Activated naive CD8-positive, alpha-beta T cell treated with anti-CD3 and anti-CD28 coated beads for 36 hours (primary cell): ENCODE results near the gene PDE1C. TPM values are rescaled to one million over a fixed set of nuclear protein-coding genes. Genes with fewer than 3 reads are reported as not detected.
"Not testable (repeated sequence)": the region's sequence is repeated elsewhere in the genome, so short reads cannot be mapped to it uniquely, and the experiment has no call there.

Source experiments
- DNase-seq: peaks from one replicate; pipeline ENCODE4 v3.0.0; 2021
- H3K27ac Mint-ChIP-seq: one replicate; pipeline ENCODE4 v1.8.0; 2022; ENCODE audit warnings: mild to moderate bottlenecking, moderate library complexity, mixed read lengths
- H3K27me3 Mint-ChIP-seq: one replicate; pipeline ENCODE4 v1.8.0; 2022; ENCODE audit warnings: mild to moderate bottlenecking, mixed read lengths
- H3K36me3 Mint-ChIP-seq: one replicate; pipeline ENCODE4 v1.8.0; 2021; ENCODE audit warnings: mild to moderate bottlenecking, mixed read lengths
- H3K4me1 Mint-ChIP-seq: one replicate; pipeline ENCODE4 v1.8.0; 2021; ENCODE audit warnings: mixed read lengths
- H3K4me3 Mint-ChIP-seq: one replicate; pipeline ENCODE4 v1.8.0; 2022; ENCODE audit warnings: mild to moderate bottlenecking, moderate library complexity, mixed read lengths
- H3K9me3 Mint-ChIP-seq: one replicate; pipeline ENCODE4 v1.8.0; 2022; ENCODE audit warnings: mixed read lengths
- total RNA-seq, 2 experiments: library from RNA; stranded (reverse); gene quantifications; one replicate each; pipeline ENCODE4 v1.2.3, GENCODE V29; 2021

The PDE1C gene
- total RNA-seq, 2 experiments from 2014 or later: not detected

- no peak overlapping the region for H3K4me3 Mint-ChIP-seq
- H3K9me3 Mint-ChIP-seq: peaks cover 3% of the 10 kb centered on the region
- DNase-seq: no peak
- no peaks in the 10 kb centered on the region for H3K4me1 Mint-ChIP-seq
- no peaks in the 10 kb centered on the region for H3K27me3 Mint-ChIP-seq
- H3K27ac Mint-ChIP-seq: no peak overlapping the region
- no peaks in the 10 kb centered on the region for H3K36me3 Mint-ChIP-seq
Measured at GRCh38 chr7:32089256-32089655, 19.0 kb upstream of the PDE1C start.

GRCh38 chr7:32088451-32088881, 18.3 kb upstream of the PDE1C start:
- Mint-ChIP-seq H3K4me1 (no peaks in the 10 kb centered on the region), H3K27me3 (no peaks in the 10 kb centered on the region), H3K36me3 (no peaks in the 10 kb centered on the region), H3K27ac (no peak overlapping the region), H3K9me3 (peaks cover 3% of the 10 kb centered on the region), H3K4me3 (no peak overlapping the region)
- DNase-seq: no peak

DNA sequence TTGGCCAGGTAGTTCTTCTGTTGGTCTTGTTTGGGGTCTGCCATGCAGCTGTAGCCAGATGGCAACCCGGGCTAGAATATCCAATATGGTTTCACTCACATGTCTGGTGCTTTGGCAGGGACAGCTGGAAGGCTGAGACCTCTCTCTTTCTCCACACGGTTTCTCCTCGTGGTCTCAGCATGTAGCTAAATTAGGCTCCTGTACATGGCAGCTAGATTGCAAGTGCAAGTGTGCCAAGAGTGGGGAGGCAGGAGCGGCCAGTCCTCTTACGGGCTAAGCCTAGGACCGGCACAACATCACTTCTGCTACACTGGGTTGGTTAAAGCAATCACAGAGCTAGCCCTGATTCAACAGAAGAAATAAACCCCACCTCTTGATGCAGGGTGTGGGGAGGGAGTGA, 9.3 kb upstream of the PDE1C start:
- Mint-ChIP-seq H3K27ac (no peak overlapping the region), H3K4me3 (no peak overlapping the region), H3K27me3 (no peaks in the 10 kb centered on the region), H3K36me3 (no peaks in the 10 kb centered on the region), H3K9me3 (no peaks in the 10 kb centered on the region), H3K4me1 (no peaks in the 10 kb centered on the region)
- DNase-seq: no peak

GRCh38 chr7:32078824-32079223, 8.6 kb upstream of the PDE1C start:
- Mint-ChIP-seq H3K4me1 (no peaks in the 10 kb centered on the region), H3K9me3 (no peaks in the 10 kb centered on the region), H3K4me3 (no peak overlapping the region), H3K36me3 (no peaks in the 10 kb centered on the region), H3K27ac (no peak overlapping the region), H3K27me3 (no peaks in the 10 kb centered on the region)
- DNase-seq: no peak

DNA sequence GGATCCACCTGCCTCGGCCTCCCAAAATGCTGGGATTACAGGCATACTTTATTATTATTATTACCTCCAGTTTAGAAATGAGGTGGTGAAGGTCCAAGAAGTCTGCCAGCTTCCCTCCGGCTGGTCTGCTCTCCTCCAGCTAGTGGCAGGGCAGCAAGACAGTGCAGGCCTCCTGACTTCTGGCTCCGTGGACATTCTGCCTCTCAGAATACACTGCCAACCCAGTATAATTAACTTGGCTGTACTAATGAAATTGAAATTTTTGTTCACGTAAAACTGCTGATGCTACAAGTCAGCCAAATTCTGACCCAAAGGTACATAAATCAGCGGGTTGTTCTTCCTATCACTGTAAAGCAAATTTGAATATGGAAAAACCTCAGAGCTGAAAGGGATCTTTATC, 7.6 kb upstream of the PDE1C start:
- H3K36me3 Mint-ChIP-seq: no peaks in the 10 kb centered on the region
- no peaks in the 10 kb centered on the region for H3K4me1 Mint-ChIP-seq
- DNase-seq: no peak
- H3K9me3 Mint-ChIP-seq: no peaks in the 10 kb centered on the region
- no peak overlapping the region for H3K4me3 Mint-ChIP-seq
- H3K27me3 Mint-ChIP-seq: no peaks in the 10 kb centered on the region
- no peak overlapping the region for H3K27ac Mint-ChIP-seq

DNA sequence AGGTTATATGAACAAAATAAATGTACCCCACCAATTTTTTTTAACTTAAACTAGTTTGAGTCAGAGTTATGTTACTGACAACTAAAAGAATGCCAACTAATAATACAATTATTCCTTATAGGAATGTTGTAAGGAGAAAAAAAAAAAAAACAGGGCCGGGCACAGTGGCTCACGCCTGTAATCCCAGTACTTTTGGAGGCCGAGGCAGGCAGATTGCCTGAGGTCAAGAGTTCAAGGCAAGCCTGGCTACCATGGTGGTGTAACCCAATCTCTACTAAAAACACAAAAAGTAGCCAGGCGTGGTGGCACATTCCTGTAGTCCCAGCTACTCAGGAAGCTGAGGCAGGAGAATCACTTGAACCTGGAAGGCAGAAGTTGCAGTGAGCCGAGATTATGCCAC, 6.6 kb upstream of the PDE1C start:
- not testable (repeated sequence) for H3K36me3 Mint-ChIP-seq, H3K27me3 Mint-ChIP-seq, H3K4me1 Mint-ChIP-seq, DNase-seq, H3K27ac Mint-ChIP-seq, H3K4me3 Mint-ChIP-seq, H3K9me3 Mint-ChIP-seq

GRCh38 chr7:32075612-32076011, 5.4 kb upstream of the PDE1C start:
- Mint-ChIP-seq H3K36me3 (no peaks in the 10 kb centered on the region), H3K27ac (no peak overlapping the region), H3K27me3 (peaks cover 10% of the 10 kb centered on the region), H3K4me1 (no peaks in the 10 kb centered on the region), H3K4me3 (no peak overlapping the region), H3K9me3 (no peaks in the 10 kb centered on the region)
- no peak for DNase-seq

DNA sequence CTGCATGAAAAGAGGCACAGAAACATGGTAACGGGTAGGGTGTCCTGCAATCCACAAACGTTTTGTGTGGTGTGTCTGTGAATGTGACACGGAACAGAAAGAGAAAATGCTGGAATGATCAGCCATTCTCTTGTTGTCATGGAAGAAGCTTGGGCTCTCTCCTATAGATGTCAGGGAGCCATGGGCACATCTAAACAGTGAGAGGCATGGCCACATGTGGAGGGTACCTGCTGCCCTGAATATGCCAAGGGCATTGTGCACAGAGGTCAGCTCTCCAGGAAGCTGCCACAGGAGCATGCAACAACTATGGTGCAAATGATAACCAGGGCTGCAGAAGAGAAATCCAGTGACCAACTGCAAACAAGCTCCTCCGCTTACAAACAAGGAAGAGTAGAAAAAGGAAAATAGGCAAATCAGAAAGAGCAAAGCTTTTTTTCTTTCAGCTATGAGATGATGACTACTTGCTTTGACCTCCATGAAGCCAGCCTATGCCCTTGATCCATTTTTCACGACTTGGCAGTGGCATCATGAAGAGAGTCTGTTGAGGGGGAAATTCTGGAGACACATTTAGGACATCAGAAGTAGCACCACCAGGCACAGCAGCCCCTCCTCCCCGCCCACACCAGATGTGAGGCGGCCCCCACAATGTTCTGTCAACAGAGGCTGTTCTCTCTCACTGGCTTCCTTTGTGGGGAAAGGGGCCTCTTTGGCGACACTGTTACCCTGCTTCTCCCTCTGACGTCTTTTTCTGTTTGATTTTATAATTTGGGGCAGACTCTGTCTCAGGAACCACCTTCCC, 4.8 kb upstream of the PDE1C start:
- Mint-ChIP-seq H3K9me3 (no peaks in the 10 kb centered on the region), H3K36me3 (no peaks in the 10 kb centered on the region), H3K4me3 (no peak overlapping the region), H3K27ac (no peak overlapping the region), H3K27me3 (peaks cover 16% of the 10 kb centered on the region), H3K4me1 (no peaks in the 10 kb centered on the region)
- DNase-seq: no peak

DNA sequence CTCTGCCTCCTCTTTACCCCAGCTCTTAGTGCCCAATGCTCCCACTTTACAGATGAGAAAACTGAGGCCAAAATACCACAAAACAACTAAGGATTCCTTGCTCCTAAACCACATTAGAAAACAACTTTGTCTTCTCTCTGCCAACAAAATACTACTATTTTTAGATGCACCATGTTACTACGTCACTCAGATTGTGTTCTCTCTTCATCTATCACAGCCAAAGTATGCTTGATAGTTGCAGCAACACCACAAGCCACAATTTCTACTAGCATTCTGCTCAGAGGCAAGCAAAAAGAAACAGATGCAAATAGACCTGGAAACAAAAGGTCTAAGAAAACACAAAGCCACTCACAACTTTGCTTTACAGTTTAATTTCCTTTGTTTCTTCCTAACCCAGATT, 3.3 kb upstream of the PDE1C start:
- Mint-ChIP-seq H3K27ac (no peak overlapping the region), H3K9me3 (no peaks in the 10 kb centered on the region), H3K4me3 (no peak overlapping the region), H3K36me3 (no peaks in the 10 kb centered on the region), H3K27me3 (peaks cover 27% of the 10 kb centered on the region), H3K4me1 (no peaks in the 10 kb centered on the region)
- DNase-seq: no peak

- Mint-ChIP-seq H3K4me1 (no peaks in the 10 kb centered on the region), H3K27ac (no peak overlapping the region), H3K27me3 (peaks cover 30% of the 10 kb centered on the region), H3K36me3 (no peaks in the 10 kb centered on the region), H3K9me3 (no peaks in the 10 kb centered on the region), H3K4me3 (no peak overlapping the region)
- no peak for DNase-seq
Measured at GRCh38 chr7:32072397-32072796, 2.2 kb upstream of the PDE1C start.

DNA sequence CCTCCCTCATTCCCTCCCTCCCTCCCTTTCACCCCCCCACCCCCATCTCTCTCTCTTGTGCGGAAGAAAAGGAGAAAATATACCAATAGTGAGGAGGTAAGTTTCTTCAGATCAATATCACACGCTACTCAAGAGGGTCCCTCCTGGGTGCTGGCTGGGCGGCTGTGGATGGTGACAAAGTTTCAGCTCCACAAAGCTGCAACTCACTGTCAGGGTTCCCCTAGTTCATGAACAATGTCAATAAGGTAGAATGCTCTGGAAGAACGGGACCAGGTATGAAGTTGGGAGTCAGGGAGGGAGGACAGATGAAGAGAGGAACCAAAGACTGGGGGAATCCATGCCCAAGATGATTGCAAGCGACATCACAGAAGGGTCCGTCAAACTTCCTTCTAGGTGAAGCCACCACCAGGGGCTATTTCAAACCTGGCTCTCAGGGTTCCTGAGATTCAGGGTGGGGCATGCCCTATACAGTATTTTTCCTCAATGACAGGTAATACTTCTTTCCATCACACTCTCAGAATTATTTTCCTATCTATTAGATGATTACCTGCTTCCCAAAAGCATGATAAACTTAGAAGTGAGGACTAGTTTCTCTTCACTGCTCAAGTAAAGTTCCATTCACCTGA, 1.4 kb upstream of the PDE1C start:
- peaks cover 34% of the 10 kb centered on the region for H3K27me3 Mint-ChIP-seq
- no peak overlapping the region for H3K4me3 Mint-ChIP-seq
- no peaks in the 10 kb centered on the region for H3K9me3 Mint-ChIP-seq
- DNase-seq: no peak
- no peak overlapping the region for H3K27ac Mint-ChIP-seq
- no peaks in the 10 kb centered on the region for H3K36me3 Mint-ChIP-seq
- H3K4me1 Mint-ChIP-seq: no peaks in the 10 kb centered on the region

GRCh38 chr7:32070051-32070405, 179 bp downstream of the PDE1C start:
- no peak overlapping the region for H3K27ac Mint-ChIP-seq
- no peaks in the 10 kb centered on the region for H3K9me3 Mint-ChIP-seq
- no peak overlapping the region for H3K4me3 Mint-ChIP-seq
- H3K27me3 Mint-ChIP-seq: peaks cover 34% of the 10 kb centered on the region
- DNase-seq: no peak
- H3K36me3 Mint-ChIP-seq: no peaks in the 10 kb centered on the region
- no peaks in the 10 kb centered on the region for H3K4me1 Mint-ChIP-seq

DNA sequence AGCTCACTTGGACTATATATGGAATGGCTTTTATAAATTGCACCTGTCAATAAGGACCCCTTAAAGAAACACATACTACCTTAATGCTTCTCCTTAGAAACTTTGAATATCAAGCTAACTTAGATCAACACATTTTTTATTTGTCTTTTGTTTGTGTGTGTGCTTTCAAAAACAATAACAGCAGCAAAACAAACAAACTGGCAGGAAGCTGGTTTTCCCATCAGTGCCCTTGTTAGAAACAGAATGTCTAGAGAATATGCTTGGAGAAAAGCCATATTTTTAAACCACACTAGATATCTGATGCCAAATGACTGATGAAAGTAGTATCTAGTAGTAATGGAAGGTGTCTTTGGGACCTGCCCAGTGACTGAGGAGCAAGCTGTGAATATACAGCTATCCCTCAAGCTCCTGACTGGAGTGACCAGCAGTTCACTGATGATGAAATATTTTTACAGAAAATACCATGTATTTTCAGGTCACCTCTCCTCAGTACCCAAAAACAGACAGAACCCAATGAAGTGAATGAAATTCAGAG, 1.0 kb downstream of the PDE1C start:
- Mint-ChIP-seq H3K9me3 (no peaks in the 10 kb centered on the region), H3K27me3 (peaks cover 34% of the 10 kb centered on the region), H3K4me1 (no peaks in the 10 kb centered on the region)

DNA sequence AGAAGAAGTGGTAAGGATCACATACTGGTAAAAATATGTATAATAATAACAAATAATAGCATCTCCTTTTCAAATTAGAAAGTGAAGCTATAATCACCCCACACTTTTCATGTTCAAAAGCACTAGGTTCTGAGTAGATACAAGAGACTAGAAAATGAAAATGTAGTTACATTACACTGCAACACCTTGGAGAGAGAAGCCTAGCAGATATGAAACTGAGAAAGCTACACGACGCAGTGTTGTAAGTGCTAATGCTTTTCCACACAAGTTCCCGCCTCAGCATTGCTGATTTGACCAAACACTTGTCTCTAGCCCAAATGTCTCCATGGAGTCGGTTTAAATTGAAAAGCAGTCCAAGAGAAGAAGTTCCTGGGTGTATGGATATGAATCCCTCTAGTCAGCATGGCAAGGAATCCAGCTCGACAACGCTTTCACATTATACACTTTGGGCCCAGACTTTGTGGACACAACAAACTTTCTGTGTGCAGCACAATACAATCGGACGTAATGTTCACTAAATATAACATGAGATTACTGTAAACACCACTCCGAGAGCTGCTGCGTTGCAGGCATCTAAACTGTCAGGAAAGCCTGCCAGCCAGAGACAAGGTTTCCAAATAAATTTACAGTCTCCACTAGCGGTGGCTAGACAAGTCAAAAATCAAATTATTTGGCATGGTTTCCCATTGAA, 1.7 kb downstream of the PDE1C start:
- no peak for DNase-seq
- no peak overlapping the region for H3K4me3 Mint-ChIP-seq
- H3K27me3 Mint-ChIP-seq: peaks cover 34% of the 10 kb centered on the region
- no peaks in the 10 kb centered on the region for H3K4me1 Mint-ChIP-seq
- no peaks in the 10 kb centered on the region for H3K9me3 Mint-ChIP-seq
- no peaks in the 10 kb centered on the region for H3K36me3 Mint-ChIP-seq
- no peak overlapping the region for H3K27ac Mint-ChIP-seq

More for the DNA sequence above, 1.0 kb downstream of the PDE1C start:
- H3K27ac Mint-ChIP-seq: no peak overlapping the region
- H3K4me3 Mint-ChIP-seq: no peak overlapping the region
- H3K36me3 Mint-ChIP-seq: no peaks in the 10 kb centered on the region
- DNase-seq: no peak

- no peak overlapping the region for H3K27ac Mint-ChIP-seq
- no peaks in the 10 kb centered on the region for H3K4me1 Mint-ChIP-seq
- H3K27me3 Mint-ChIP-seq: peaks cover 26% of the 10 kb centered on the region
- no peaks in the 10 kb centered on the region for H3K9me3 Mint-ChIP-seq
- H3K4me3 Mint-ChIP-seq: no peak overlapping the region
- no peaks in the 10 kb centered on the region for H3K36me3 Mint-ChIP-seq
- DNase-seq: no peak
Measured at GRCh38 chr7:32066441-32066840, 3.8 kb downstream of the PDE1C start.
